AG09319 (cell line): ENCODE results near the gene TMEM267.
"Not testable (repeated sequence)": the region's sequence is repeated elsewhere in the genome, so short reads cannot be mapped to it uniquely, and the experiment has no call there.

Experiments
- DNase-seq: peaks from one replicate; pipeline ENCODE4 v3.0.0-alpha.2; 2010; ENCODE audit warnings: low read depth; ENCODE audit errors: extremely low read depth
- TF ChIP-seq, protein P1 (sequence below): IDR thresholded peaks from 2 replicates; pipeline ENCODE4 v1.5.1; 2011; ENCODE audit warnings: low read depth, mild to moderate bottlenecking, inconsistent platforms, low read length, moderate library complexity

TMEM267 gene

DNA sequence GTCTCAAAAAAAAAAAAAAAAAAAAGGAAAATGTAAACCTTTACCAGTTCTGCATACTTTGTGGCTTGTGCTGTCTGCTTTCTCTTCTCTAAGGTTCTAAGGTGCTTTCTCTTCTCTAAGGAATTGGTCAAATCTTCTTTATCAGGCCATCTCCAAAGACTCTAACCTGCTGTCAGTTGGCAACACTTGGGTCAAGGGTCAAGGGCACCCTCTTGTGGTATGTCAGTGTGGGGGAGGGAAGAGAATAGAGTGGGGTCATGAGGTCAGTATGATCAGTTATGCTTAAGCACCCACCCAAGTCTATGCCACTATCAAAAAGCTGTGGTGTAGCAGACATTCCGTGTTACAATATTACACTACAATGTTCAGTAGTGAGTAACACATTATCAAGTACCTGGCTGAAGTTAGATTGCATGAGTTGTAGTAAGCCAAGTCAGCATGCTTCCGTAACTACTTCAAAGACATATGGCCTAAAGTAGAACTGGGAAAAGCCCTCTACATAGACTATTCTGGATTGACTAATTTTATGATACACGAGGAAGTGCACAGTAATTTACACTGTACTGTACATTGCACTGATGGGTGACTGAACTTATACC, 46.5 kb downstream of the TMEM267 start:
- no peak for DNase-seq
- TF ChIP-seq, protein P1, sequence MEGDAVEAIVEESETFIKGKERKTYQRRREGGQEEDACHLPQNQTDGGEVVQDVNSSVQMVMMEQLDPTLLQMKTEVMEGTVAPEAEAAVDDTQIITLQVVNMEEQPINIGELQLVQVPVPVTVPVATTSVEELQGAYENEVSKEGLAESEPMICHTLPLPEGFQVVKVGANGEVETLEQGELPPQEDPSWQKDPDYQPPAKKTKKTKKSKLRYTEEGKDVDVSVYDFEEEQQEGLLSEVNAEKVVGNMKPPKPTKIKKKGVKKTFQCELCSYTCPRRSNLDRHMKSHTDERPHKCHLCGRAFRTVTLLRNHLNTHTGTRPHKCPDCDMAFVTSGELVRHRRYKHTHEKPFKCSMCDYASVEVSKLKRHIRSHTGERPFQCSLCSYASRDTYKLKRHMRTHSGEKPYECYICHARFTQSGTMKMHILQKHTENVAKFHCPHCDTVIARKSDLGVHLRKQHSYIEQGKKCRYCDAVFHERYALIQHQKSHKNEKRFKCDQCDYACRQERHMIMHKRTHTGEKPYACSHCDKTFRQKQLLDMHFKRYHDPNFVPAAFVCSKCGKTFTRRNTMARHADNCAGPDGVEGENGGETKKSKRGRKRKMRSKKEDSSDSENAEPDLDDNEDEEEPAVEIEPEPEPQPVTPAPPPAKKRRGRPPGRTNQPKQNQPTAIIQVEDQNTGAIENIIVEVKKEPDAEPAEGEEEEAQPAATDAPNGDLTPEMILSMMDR: no peak

DNA sequence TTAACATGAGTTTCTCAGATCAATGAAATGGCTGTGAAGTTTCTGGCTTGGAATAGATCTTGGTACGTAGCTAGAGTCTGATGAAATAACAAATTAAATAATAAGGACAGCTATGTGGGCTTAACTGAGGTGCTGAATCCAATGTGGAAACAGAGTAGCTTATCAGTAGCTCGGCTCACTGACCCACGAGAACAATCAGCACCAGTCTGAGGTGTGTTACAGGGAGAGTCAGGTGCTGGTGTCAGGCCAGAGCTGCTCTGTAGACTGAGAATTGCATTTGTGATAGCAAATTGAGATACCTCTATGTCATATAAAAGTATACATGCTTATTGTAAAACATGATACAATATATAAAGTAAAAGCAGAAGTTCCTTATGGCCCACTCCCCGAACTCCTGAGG, 50.3 kb downstream of the TMEM267 start:
- no peak for DNase-seq
- TF ChIP-seq, protein P1: no peak

DNA sequence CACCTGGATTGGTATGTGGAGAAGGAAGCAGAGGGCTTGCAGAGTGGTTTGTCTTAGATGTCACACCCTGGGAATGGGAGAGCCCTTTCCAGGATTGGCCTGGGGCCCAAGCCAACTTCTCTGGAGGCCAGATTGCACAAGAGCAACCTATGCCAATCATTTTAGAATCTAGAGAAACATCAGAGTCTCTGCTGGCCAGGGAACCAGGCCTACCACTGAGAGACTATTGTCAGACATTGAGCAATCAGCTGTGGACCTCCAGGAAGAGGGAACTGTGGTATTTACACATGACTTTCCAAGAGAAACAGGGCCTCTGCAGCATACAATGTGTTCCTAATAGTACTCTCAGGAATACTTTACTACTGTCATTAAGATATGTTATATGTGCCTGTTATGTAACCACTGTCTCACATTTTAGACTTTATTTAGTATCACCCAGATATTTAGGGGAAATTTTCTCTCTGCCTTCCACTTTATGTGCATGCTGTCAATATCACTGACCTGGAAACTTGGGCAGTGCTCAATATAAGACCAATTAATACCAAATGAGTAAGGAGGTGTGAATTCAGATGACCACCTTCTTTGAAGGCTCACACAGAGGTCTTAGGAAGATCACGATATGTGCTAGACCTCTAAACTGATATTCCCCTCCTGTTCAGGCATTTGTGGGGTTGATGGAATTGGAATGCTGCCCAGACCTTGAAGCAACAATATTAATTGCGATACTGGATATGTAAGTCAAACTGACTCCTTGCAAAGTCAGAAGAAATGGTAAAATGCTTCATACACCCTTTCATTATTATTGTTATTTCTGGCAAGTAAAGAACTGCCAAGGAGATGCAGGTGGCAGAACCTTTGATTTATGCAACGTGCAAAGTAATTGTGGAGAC, 50.9 kb downstream of the TMEM267 start:
- peak; percentile 70 for DNase-seq
- TF ChIP-seq, protein P1: no peak

DNA sequence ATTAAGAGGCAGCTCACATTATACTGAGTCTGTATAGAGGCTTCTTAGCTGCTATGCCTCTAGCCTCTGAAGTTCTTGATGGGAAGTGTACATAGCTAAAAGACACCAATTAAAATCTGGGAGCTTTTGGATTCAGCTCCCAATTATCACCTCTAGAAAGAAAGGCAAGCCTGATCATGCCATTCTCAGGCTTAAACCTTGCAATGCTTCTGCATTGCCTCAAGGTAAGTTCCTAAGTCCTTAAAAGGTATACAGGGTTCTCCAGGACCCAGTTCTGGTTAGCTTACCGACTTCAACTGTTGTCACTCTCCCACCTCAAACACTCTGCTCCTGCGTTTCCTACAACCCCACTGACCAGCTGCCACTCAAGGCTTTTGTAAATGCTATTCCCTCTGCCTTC, 54.0 kb downstream of the TMEM267 start:
- TF ChIP-seq, protein P1: no peak
- no peak for DNase-seq

DNA sequence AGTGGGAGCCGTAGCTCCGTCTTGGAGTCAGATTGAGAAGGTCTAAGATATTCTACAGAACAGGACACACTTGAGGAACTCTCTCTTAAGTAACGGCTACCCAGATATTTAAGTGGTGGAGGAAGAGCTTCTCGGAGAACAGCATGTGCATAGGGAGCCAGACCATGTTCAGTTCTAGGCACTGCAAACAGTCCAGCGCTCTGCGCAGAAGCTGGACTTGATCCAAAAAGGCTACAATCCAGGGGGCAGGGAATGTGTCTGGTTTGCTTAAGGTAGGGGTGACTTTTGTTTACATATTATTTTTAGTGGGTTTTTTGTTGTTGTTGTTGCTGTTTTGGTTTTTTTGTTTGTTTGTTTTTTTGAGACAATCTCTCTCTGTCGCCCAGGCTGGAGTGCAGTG, 54.6 kb downstream of the TMEM267 start:
- TF ChIP-seq, protein P1: no peak
- no peak for DNase-seq

DNA sequence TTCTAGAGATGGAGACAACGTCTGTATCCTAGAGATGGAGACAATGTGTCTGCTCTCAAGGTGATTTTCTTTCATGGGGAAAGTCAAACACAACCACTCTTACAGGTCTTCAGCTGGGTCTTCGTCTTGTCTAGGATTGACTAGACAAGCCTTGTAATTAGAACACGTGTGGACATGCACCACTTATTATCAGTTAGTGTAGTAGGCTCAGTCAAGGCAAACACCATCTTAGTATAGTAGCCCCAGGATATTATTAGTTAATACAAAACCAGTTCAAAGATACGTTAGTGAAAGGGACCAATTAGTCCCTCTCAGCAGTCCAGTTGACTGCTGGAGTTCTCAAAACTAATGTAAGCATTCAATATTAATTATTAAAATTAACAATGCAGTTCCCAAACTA, 56.4 kb downstream of the TMEM267 start:
- TF ChIP-seq, protein P1: no peak
- DNase-seq: no peak

DNA sequence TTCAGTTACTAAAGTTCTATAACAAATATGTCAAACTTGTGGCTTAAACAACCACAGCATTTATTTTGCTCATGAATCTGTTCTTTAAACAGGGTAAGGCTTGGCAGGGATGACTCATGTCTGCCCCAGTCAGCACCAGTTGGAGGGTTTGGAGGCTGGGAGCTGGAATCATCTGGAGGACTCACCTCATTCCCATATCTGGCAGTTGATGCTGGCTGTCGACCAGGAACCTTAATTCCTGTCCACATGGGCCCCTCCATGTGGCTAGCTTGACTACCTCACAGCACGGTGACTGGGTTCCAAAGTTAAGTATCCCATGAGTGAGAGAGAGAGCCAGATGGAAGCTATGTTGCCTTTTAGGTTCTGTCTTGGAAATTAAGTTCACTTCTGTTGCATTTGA, 57.7 kb downstream of the TMEM267 start:
- no peak for DNase-seq
- TF ChIP-seq, protein P1: no peak

DNA sequence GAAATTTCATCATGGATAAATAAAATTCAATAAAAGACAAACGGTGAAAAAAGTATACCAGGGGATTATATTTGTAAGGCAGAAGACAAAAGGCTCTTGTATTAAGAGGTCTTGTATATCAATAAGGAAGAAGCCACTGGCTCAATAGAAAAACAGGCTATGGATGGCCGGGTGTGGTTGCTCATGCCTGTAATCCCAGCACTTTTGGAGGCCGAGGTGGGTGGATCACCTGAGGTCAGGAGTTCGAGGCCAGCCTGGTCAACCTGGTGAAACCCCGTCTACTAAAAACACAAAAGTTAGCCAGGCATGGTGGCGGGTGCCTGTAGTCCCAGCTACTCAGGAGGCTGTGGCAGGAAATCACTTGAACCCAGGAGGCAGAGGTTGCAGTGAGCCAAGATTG, 60.6 kb downstream of the TMEM267 start:
- not testable (repeated sequence) for DNase-seq
